MV-4-11 (cell line): Measurements from ENCODE around the gene NTN5.
"Not testable (repeated sequence)": the region's sequence is repeated elsewhere in the genome, so short reads cannot be mapped to it uniquely, and the experiment has no call there.

Source experiments
- DNase-seq: peaks from one replicate; lab custom pipeline; 2025; lab: John Stamatoyannopoulos, UW

NTN5 gene, protein sequence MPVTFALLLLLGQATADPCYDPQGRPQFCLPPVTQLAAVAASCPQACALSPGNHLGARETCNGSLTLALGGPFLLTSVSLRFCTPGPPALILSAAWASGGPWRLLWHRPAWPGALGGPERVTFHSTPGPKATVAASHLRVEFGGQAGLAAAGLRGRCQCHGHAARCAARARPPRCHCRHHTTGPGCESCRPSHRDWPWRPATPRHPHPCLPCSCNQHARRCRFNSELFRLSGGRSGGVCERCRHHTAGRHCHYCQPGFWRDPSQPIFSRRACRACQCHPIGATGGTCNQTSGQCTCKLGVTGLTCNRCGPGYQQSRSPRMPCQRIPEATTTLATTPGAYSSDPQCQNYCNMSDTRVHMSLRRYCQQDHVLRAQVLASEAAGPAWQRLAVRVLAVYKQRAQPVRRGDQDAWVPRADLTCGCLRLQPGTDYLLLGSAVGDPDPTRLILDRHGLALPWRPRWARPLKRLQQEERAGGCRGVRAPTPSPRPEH

DNA sequence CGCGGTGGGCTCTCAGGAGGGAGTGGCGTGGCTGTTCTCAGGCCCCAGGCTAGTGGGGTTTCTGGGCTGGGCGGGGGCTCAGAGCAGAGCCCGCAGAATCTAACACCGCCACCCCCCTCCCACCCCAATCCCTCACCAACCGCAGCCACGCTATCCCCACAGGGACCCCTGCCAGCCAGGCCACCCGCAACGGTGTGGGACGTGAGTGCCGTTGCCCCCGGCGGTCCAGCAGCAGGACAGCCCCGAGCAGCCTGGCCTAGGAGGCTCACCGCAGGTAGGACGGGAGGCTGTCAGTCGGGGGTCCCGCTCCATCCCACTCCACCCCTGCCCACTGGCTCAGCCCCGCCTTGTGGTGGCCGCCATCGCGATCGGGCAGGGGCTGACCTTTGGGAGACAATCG is at the start of gene NTN5:
TSS of gene NTN5 (minus strand) at position 24 of the 400 bp plus-strand sequence. CDS start 2,031 bp downstream, outside the sequence.
- no peak for DNase-seq

DNA sequence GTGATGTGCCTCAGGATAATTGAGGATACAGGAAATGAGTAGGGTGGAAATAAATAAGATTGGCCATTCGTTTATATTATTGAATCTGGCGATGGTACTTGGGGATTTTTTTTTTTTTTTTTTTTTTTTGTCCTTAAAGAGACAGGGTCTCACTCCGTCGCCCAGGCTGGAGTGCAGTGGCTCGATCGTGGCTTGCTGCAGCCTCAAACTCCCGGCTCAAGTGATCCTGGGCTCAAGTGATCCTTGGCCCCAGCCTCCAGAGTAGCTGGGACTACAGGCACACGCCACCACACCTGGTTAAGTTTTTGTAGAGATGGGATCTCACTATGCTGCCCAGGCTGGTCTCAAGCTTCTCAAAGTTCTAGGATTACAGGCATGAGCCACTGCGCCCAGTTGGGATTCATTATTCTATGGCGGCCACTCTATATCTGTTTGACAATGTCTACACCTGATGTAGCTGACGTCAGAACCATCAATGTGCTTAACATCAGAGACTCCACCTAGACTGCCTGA is 49.4 kb upstream of the NTN5 start:
- no peak for DNase-seq

DNA sequence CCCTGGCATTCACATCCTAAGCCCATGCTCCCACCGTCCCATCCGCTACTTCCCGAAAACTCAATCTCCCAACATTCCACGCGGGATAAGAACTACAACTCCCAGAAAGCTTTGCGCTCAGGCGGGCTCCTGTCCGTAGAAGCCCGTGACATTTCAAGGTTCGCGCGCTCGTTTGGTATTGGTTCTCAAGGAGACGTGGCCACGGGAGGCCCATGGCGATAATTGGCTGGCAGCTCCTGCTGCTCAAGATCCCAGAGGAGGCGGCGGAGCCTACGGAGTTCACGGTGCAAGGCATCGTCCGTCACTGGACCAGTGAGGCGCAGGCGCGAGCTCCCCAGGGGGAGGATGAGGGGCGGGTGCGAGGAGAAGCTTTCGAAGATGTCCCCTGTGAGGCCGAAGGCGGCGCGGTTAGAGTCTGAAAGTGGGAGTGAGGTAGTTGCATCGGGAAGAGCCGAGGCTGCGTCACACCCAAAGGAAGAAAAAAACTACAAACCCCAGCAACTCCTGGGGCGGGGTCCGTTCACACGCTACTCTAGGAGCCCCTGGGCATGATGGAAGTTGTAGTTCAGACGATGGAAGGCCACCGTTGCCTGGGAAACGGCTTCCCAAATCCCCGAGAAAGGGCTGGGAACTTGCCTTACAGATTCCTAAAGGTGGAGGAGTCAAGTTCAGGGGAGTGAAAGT is 47.9 kb upstream of the NTN5 start:
- peak; percentile 100 for DNase-seq

DNA sequence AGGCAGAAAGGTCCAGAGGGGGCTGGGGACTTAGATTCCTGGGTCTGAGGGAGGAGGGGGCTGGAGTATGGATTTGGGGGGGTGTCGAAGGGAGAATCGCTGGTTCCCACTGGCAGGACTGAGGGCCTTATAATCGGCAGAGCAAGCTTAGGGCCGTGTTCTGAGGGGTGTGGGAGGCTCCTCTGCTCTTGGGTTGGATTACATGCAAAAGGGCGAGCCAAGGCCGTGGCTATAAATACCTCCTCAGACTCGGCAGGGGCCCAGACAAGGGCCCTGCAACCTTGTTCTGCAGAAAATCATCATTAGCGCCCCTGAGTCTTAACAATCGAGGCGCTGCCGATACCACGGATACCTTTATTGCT is 47.4 kb upstream of the NTN5 start:
- no peak for DNase-seq

DNA sequence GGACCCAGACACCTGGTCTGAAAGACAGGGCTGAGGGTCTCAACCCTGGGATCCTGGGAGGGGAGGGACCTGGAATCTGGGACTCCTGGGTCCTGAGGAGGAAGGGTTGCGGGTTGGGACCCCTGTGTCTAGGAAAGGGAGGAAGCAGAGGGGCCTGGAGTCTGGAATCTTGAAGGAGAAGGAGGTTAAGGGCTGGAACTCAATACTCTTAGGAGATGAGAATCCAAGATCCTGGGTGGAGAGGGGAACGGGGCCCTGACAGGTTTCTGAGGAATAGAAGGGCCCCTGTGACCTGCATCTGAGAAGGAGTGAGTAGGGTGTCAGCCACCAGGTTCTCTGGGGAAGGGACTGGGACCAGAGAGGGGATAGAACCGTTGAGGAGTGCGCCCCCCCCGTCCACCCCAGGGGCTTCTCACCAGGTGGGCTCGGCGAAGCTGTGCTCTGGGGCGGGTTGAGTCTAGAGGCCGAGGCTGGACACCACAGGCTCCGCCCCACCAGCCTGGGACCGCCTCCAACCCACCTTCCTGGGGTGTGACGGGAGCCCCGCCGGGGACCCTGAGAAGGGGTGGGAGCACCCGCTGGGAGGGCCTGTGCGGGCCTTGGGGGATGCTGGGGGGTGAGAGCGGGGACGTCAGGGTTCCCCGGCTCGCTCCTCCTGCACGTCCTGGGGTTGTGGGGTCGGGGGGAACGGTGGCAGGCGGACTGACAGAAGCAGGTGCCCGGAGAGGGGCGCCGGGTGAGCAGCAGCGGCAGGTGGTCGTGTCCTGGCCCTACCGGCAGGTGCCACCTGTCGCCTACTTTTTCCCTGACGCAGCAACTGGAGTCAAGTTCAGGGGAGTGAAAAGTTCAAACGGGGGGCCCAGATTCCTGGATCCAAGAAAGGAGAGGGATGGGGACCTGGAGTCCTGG is 46.7 kb upstream of the NTN5 start, which contains the start of gene MAMSTR:
TSS of gene MAMSTR (minus strand) at position 463 of the 909 bp plus-strand sequence. CDS start 694 bp downstream, outside the sequence.
- DNase-seq: no peak

DNA sequence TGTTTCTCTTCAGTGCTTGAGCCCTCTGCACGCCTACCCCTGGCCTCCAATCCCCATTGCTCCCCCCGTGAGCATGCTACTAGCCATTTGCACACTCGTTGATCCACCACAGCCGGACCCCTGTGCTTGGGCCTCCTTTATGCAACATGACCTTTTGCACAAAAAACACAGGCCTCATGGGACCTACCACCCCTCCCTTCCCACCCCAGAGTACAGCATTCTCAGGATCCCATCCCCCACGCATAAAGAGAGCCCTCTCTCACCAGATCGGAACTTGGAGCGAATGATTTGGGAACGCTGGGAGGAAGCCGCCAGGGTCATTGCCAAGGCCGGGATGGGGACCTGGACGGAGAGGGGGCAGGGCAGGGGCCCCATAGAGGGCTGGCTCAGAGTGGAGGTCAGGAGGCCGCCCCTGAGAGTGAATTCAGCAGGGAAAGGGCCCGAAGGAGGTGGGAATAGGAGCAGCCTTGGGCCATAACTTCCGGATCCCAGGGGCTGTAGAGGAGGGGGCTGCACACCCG is 46.0 kb upstream of the NTN5 start:
- no peak for DNase-seq

DNA sequence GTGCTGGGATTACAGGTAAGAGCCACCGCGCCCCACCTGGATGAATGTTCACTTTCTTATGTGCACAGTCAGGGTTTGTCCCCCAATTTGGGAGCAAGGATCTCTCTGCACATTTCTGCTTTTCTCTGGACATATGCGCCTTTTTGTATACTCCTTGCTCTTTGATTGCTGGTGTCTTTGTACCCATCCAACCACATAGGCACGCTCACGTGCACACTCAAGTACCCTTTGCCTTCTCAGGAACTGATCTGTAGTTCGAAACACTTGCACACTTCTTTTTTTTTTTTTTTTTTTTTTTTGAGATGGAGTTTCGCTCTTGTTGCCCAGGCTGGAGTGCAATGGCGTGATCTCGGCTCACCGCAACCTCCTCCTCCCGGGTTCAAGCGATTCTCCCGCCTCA is 45.3 kb upstream of the NTN5 start:
- DNase-seq: not testable (repeated sequence)

DNA sequence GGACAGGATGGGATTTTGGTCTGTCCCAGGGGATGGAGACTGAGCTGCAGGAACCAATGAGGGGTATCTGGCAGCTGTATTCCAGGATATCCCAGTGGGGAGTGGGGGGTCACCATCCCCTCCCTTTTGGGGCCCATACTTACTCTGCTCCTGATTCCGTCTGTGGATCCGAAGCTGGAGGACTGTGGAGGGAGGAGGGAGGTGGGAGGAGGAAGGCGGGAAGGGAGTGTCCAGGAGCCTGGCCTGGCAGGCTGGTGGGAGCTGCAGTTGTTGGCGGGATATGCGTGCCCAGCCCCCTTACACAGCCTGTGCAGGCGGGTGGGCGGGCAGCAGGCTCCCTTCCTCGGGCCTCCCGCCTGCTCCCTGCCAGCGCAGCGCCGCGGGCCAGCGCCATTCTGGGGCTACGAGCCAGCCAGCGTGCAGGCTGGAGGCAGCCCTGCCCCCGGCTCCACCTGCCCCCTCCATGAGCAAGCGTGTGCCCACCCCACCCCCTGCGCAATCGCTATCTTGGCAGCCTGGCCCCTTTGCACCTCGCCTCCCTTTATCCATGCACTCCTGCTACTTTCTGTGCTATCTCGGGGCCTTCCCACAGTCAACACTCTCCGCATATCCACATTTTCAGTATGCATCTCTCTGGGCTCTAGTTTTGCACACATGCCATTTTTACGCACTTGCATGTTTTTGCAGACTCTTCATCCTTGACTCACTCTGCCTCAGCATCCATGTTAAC is 43.9 kb upstream of the NTN5 start:
- DNase-seq: no peak

DNA sequence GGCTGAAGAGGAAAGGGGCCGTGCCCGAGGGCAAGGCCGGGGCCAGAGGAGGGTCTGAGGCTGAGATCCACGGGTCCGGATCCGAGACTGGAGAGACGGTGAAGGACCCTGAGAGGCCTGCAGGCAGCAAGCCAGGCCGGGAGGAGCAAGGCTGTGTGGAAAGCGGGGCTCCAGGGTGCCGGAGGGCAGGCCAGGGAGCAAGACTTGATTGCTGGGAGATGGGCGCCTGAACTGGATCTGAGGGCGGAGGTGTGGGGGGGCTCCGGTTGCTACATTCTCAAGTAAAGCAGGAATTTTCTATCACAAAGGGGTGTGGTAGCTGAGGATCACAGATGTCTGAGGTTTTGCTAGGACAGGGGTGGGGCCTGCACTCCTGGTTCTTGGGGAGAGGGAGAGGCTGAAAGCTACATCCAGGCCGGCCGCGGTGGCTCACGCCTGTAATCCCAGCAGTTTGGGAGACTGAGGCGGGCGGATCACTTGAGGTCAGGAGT is 42.9 kb upstream of the NTN5 start:
- no peak for DNase-seq

DNA sequence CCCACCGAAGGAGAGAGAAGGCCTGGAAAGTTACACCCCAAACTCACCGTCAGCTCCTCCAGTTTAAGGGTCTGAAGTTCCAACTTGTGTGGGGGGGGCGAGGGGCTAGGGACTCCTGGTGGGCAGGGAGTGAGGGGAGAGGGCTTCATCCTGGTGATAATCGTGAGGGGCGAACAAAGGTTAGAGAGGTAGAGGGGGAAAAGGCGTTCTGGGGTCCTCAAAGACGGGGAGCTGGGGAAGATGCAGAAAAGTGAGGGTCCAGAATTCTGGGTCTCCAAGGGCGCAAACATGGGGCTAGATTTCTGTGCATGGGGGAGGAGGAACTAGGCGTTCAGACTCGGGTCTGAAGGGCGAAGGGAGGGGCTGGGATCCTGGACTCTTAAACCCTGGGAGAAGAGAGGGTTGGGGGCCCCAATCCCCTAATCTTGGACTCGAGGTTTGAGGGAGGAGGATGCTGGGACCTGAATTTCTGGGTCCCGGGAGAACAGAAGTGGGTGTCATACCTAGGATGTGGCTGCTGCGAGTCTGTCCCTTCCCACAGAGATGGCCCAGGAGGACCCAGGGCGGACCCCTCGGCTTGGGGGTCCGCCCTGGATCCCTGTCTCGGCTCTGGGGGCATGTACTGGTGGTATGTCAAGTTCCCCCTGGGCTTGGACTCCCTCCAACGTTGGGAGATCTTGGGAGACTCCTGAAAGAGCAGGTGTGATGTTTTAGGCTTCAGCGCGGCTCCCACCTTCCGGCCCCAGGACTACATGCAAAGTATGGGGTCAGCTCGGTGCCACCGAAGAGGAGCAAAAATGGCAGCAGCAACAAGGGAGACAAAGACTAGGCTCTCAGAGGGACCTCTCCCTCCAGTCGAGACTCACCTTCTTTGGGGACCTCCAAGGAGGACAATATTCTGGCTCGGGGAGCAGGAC is 42.2 kb upstream of the NTN5 start:
- DNase-seq: no peak

DNA sequence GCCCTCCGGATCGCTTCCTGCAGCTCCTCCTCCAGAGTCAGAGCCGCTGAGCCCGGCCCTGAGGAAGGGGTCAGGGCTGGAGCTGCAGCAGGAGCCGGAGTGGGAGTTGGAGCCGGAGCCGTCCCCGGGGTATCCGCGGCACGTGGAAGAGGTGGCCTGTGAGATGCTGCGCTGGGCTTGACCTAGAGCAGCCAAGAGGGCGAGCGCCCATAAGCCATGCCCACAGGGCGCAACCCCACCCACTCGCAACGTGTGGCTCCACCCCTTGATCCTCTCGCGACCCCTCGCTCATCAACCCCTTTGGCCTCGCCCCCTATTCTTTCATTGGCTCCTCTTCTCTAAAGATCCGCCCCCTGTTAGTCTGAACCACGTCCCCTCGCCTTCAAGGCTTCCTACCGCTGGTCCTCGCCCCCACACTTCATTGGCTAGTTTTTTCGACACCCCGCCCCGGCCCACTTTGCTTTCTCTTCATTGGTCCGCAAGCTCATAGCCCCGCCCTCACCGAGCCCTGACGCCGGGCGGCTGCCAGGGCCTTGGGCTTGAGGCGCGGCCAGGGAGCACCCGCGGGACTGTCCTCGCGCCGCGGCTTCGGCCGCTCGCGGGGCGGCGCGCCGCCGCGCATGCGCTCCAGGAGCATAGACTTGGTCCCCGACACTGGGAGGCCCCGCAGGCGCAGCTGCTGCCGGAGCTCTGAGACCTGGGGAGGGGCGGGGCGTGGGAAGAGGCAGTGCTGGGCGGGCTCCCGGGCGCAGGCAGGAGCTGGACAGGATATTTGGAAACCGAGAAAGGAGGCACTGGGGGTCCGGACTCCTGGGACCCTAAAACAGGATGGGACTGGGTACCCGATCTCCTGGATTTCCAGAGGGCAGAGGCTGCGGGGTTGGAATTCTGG is 41.3 kb upstream of the NTN5 start:
- peak; percentile 100 for DNase-seq

DNA sequence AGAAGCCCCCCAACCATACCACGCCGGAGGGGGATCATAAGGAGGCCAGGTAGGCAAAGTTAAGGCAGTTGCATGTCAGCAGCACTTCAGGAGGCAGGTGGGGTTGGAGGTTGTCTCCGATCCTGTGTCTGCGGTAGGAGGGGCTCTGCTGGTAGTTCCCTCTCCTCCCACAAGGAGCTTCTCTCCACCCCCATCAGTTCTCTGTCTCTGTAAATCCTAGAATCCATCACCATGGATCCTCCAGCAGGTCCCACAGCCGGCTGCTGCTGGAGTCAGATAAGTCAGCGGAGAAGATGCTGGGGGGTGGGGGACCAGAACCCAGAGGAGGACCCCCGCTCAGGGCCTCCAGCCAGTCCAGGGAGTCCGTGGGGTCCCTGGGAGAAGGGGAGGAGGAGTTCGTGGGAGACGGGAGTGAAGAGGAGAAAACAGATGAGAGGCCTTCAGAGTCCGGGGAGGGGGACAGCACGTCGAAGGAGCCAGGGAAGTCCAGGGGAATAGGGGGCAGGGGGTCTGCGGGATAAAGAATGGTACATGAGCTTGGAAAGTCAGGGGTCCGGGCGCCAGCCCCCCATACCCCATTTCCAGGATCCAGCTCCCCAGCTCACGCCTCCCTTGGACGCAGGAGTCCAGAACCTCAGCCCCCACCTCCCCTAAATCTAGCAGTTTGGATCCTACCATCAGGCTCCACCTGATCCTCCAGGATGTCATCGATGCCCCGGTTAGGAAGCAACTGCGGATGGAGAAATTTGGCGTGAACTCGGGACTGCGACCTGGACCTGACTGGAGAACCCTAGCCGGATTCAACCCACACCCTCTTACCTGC is 40.4 kb upstream of the NTN5 start:
- DNase-seq: no peak

DNA sequence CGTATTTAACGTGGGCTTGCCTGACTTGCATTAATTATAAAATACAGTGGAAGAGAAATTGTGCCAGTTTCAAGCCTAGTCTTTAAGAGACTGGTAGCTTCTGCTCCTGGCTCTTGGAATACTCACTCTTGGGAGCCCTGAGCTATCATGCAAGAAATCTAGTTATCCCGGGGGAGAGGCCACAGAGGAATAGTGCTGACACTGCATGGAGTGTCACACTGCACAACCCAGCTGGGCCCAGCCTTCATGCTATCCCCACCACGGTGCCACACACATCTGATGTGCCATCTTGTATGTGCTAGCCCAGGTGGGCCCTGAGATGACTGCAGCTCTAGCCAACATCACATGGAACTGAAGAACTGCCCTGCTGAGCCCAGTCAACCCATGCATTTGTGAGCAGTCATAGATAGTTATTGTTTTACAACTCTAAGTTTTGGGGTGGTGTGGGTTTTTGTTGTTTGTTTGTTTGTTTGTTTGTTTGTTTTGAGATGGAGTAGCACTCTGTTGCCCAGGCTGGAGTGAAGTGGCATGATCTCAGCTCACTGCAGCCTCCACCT is 38.4 kb upstream of the NTN5 start:
- DNase-seq: no peak

DNA sequence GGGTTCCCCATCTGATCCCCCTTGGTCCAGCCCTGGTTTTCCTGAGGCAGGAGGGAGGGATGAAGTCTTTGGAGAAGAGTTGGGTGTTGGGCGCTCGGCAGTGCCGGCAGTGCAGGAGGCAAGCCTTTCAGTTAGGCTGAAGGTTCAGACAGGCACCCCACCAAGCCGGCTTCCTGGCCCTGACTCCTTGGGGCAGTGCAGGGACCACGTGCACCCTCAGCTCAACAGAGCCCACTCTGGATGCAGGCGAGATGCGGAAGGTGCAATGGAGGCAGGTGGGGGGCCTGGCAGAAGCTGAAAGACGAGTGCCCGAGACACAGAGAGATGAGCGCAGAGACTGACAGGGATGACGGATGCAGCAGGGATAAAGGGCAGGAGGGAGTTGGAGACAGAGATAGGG is 35.7 kb upstream of the NTN5 start:
- no peak for DNase-seq

DNA sequence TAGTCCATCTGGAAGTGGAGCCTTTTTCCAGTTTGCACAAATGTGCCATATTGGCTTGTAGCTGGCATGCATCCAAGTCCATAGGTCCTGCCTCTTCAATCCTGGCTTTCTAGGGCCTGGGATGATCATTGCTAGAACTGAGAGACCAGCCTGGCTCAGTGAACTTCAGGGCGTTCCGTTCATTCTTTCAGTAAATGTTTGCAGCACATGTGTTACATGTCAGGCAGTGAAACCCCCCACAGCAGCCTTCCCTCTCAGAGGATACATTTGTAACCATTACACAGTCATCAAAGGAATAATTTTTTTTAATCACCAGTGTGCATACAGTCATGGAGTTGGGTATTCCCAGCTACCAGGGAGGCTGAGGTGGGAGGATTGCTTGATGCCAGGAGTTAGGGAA is 32.6 kb upstream of the NTN5 start:
- DNase-seq: no peak

DNA sequence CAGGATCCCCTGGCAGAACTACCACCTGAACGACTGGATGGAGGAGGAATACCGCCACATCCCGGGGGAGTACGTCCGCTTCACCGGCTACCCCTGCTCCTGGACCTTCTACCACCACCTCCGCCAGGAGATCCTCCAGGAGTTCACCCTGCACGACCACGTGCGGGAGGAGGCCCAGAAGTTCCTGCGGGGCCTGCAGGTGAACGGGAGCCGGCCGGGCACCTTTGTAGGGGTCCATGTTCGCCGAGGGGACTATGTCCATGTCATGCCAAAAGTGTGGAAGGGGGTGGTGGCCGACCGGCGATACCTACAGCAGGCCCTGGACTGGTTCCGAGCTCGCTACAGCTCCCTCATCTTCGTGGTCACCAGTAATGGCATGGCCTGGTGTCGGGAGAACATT is 30.5 kb upstream of the NTN5 start:
- no peak for DNase-seq

DNA sequence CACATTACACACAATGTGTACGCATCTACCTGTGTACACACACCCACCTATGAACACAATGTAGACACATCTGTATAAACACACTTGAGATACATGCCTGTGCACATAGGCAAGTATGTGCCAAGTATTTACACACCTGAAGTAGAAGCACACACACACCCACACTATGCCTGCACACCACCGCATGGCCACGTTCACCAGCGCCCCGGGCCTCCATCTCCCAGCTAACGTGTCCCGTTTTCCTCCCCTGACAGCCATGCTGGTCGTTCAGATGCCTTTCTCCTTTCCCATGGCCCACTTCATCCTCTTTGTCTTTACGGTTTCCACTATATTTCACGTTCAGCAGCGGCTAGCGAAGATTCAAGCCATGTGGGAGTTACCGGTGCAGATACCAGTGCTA is 29.9 kb upstream of the NTN5 start:
- DNase-seq: no peak

DNA sequence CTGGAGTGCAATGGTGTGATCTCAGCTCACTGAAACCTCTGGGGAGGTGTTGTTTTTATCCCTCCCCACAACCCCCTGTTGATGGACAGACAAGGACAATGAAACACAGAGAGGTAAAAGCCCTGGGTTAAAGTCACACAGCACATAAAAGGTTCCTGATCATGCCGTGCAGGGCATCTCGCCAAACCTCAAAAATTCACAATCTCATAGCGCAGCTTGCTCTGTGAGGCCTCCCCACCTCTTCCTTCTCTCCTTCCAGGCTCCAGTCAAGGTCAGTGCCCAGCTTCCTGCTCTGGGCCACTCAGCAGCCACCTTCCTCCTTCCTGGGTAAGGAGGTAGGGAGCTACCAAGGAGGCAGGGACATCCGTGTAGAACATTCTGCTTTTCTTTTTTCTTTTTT is 25.2 kb upstream of the NTN5 start:
- DNase-seq: peak; percentile 26
